ENCODE measurements around the gene KIAA1328. TPM values are rescaled to one million over a fixed set of nuclear protein-coding genes. Genes with fewer than 3 reads are reported as not detected.

The KIAA1328 gene
- total RNA-seq, 1 donor from 2014 or later, result 5.8 TPM

GRCh38 chr18:37170984-37171383 lies 342.1 kb downstream of the KIAA1328 start:
- DNase-seq (ENCODE audit: low read depth), result no peak
- TF ChIP-seq, protein P1, sequence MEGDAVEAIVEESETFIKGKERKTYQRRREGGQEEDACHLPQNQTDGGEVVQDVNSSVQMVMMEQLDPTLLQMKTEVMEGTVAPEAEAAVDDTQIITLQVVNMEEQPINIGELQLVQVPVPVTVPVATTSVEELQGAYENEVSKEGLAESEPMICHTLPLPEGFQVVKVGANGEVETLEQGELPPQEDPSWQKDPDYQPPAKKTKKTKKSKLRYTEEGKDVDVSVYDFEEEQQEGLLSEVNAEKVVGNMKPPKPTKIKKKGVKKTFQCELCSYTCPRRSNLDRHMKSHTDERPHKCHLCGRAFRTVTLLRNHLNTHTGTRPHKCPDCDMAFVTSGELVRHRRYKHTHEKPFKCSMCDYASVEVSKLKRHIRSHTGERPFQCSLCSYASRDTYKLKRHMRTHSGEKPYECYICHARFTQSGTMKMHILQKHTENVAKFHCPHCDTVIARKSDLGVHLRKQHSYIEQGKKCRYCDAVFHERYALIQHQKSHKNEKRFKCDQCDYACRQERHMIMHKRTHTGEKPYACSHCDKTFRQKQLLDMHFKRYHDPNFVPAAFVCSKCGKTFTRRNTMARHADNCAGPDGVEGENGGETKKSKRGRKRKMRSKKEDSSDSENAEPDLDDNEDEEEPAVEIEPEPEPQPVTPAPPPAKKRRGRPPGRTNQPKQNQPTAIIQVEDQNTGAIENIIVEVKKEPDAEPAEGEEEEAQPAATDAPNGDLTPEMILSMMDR (IDR thresholded peaks at IDR 0.05; ENCODE audit: insufficient read depth, low read length, poor library complexity, severe bottlenecking), result no peak
- Histone ChIP-seq H3K27me3 (ENCODE audit: control insufficient read depth, insufficient read depth, low read length) (no peaks in the 10 kb centered on the region), H3K4me3 (ENCODE audit: low read depth, low read length) (no peak overlapping the region), H3K36me3 (ENCODE audit: control insufficient read depth, insufficient read depth, low read length) (no peaks in the 10 kb centered on the region)

DNA sequence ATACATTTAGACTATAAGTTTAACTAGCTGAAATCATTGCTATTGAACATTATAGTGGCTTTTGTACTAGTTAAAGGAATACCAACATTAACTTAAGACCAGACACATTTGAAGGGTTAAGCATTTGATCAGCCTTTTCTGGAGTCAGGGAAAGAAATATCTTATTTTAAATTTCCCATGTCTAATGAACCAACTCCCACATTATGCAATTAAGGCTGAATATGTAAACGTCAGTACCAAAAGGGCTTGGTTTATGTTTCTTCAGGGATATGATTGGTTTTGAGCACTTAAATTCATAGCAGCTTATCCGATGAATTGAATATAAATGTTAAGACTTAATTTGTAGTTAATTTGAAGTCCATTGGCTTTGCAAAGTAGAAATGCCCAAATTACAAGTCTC lies 344.5 kb downstream of the KIAA1328 start:
- Histone ChIP-seq H3K27me3 (ENCODE audit: control insufficient read depth, insufficient read depth, low read length) (no peaks in the 10 kb centered on the region), H3K36me3 (ENCODE audit: control insufficient read depth, insufficient read depth, low read length) (no peaks in the 10 kb centered on the region), H3K4me3 (ENCODE audit: low read depth, low read length) (no peak overlapping the region)
- DNase-seq (ENCODE audit: low read depth), result no peak
- TF ChIP-seq, protein P1 (IDR thresholded peaks at IDR 0.05; ENCODE audit: insufficient read depth, low read length, poor library complexity, severe bottlenecking), result no peak

- DNase-seq (ENCODE audit: low read depth), result no peak
- Histone ChIP-seq H3K36me3 (ENCODE audit: control insufficient read depth, insufficient read depth, low read length) (no peaks in the 10 kb centered on the region), H3K4me3 (ENCODE audit: low read depth, low read length) (no peak overlapping the region), H3K27me3 (ENCODE audit: control insufficient read depth, insufficient read depth, low read length) (no peaks in the 10 kb centered on the region)
- TF ChIP-seq, protein P1 (IDR thresholded peaks at IDR 0.05; ENCODE audit: insufficient read depth, low read length, poor library complexity, severe bottlenecking), result no peak
Observed at GRCh38 chr18:37175727-37176620, 347.0 kb downstream of the KIAA1328 start.

DNA sequence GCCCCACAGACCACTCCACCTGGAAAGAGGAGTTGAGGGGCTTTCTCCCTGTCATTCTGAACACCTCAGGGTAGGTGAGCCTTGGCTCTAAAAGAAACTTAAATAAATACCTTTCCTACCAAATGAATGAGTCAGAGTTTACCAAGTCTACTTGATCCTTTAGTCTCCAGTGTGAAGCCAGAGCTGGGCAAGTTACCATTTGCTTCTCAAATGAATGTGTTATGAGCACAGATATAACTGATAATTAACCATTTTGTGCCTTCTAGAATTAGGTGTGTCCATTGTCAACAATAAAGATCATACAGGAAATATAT lies 347.7 kb downstream of the KIAA1328 start:
- DNase-seq (ENCODE audit: low read depth), result no peak
- TF ChIP-seq, protein P1 (IDR thresholded peaks at IDR 0.05; ENCODE audit: insufficient read depth, low read length, poor library complexity, severe bottlenecking), result no peak
- no peaks in the 10 kb centered on the region for H3K27me3 ChIP-seq (ENCODE audit: control insufficient read depth, insufficient read depth, low read length)
- H3K4me3 ChIP-seq (ENCODE audit: low read depth, low read length), result no peak overlapping the region
- H3K36me3 ChIP-seq (ENCODE audit: control insufficient read depth, insufficient read depth, low read length), result no peaks in the 10 kb centered on the region

DNA sequence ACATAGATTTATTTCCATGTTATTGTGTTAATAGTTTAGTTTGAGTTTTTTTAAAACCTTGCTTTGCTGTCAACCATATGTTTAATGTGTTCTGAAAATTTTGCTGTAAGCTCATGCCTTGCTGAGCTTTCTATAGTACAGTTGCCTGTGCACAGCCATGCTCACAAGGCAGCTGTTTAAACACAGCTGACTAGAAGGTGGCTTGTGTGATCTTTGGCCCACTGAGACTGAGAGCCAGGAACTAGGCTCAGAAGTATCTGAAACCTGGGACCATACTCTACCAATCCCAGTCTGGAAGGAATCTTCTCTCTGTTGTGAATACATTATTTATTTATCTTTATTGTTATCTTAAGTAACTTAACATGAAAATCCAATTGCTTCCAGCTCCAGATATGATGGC lies 350.5 kb downstream of the KIAA1328 start:
- TF ChIP-seq, protein P1 (IDR thresholded peaks at IDR 0.05; ENCODE audit: insufficient read depth, low read length, poor library complexity, severe bottlenecking), result no peak
- no peak for DNase-seq (ENCODE audit: low read depth)
- Histone ChIP-seq H3K27me3 (ENCODE audit: control insufficient read depth, insufficient read depth, low read length) (no peaks in the 10 kb centered on the region), H3K4me3 (ENCODE audit: low read depth, low read length) (no peak overlapping the region), H3K36me3 (ENCODE audit: control insufficient read depth, insufficient read depth, low read length) (no peaks in the 10 kb centered on the region)

- no peak for DNase-seq (ENCODE audit: low read depth)
- no peak overlapping the region for H3K4me3 ChIP-seq (ENCODE audit: low read depth, low read length)
- no peaks in the 10 kb centered on the region for H3K27me3 ChIP-seq (ENCODE audit: control insufficient read depth, insufficient read depth, low read length)
- H3K36me3 ChIP-seq (ENCODE audit: control insufficient read depth, insufficient read depth, low read length), result no peaks in the 10 kb centered on the region
- TF ChIP-seq, protein P1 (IDR thresholded peaks at IDR 0.05; ENCODE audit: insufficient read depth, low read length, poor library complexity, severe bottlenecking), result no peak
Observed at GRCh38 chr18:37180086-37180485, 351.2 kb downstream of the KIAA1328 start.

All from kidney epithelial cell (primary cell).